GM19240 (cell line): ENCODE measurements around the gene CSRNP3.

Experiments
- DNase-seq: peaks from one replicate; pipeline ENCODE4 v3.0.0; 2011; ENCODE audit warnings: low spot score; ENCODE audit not compliant: insufficient read length

Gene CSRNP3, protein sequence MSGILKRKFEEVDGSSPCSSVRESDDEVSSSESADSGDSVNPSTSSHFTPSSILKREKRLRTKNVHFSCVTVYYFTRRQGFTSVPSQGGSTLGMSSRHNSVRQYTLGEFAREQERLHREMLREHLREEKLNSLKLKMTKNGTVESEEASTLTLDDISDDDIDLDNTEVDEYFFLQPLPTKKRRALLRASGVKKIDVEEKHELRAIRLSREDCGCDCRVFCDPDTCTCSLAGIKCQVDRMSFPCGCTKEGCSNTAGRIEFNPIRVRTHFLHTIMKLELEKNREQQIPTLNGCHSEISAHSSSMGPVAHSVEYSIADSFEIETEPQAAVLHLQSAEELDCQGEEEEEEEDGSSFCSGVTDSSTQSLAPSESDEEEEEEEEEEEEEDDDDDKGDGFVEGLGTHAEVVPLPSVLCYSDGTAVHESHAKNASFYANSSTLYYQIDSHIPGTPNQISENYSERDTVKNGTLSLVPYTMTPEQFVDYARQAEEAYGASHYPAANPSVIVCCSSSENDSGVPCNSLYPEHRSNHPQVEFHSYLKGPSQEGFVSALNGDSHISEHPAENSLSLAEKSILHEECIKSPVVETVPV

DNA sequence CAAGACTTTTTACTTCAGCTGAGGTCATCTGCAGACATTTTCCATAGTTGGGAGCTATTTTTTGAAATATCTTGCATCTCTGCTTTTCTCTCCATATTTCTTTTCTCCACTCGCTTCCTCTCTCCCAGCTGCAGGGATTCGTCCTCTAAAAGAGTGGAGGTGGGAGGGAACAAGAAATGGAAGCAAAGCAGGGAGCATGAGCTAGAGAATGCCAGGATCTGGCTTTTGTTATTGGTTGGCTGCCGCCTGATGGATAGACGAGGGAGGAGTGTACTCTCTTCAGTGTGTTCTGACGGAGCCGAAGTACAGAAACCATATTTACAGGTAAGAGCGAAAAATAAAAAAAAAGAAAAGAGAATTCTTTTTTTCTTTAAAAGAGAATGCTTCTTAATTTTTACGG, at the start of gene CSRNP3:
CSRNP3 (plus strand) TSS at position 282 of the 400 bp plus-strand sequence. CDS start 125,368 bp downstream, outside the sequence.
- no peak for DNase-seq

DNA sequence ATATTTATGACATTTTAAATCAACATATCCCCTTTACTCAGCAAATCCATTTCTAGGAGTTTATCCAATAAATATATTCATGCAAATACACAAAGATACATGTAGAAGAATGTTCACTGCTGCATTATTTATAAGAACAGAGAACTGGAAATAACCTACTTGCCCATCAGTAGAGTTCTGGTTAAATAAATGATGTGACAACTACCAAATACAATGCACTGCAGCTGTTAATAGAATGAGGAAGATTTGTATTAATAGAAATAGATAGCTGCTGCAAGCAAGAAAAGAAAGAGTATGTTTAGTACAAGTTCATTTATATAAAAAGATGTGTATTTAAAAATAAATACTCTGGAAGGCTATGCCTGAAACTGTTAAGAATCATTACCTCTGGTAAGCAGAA, 49.3 kb upstream of the CSRNP3 start:
- no peak for DNase-seq

DNA sequence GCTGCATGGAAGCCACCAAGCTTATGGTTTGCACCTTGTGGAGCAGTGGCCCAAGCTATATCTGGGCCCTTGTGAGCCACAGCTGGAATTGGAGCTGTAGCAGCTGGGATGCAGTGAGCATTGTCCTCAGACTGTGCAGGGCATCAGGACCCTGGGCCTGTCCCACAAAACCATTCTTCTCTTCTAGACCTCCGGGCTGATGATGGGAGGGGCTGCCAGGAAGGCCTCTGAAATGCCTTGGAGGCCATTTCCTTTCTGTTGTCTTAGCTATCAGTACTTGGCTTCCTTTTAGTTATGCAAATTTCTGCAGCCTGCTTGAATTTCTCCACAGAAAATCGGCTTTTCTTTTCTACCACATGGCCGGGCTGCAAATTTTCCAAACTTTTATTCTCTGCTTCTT, 46.4 kb upstream of the CSRNP3 start:
- no peak for DNase-seq

DNA sequence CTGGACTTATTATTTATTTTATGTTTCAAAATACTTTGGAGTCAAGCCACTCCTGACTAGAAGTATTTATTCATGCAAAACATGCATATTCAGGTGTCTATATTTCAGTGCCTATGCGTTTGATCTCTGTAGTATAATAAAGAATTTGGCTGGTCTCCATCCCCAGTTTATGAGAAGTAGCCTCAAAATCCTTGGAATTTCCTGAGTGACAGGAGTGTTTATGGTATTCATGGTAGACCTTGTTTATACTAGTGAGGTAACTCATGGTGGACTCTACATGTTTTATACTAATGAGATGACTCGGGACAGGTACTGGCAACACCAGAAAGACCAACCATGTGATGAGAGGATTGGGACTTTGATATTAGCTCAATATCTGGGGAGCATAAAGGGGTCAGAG, 43.9 kb upstream of the CSRNP3 start:
- no peak for DNase-seq

DNA sequence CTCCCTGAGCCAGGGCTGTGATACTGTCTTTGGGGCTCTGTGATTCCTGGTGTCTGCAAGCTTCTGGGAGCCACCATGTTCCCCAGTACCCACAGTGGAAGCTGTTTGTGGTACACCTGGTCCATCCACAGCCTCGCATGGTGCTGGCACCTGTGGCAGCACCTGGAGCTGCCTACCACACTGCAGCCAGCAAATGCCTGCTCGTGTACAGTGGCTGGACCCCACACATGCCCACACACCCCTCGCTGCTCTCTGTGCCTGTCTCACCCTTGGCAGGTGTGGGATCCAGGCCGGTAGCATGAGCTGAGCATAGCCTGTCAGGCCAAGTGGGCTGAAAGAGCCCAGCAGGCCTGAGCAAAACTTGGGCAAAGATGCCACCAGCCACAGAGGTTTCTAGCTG, 41.8 kb upstream of the CSRNP3 start:
- no peak for DNase-seq

DNA sequence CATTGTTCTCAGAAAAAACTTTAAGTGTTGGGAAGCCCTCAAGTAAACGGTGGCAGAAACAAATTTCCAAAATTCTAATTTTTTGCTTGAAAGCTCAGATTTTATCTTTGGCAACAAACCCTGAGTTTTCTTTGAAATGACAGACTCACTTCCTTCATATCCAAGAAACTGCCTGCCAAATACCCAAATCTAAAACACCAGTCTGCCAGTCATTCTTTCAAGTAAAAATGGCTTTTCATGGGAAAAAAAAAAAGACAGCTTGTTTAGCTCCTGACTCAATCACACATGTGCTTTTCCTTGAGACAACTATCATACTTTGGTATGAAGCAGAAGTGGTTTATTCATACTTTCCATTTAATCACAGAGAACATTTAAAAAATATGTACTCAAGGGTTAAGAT, 40.6 kb upstream of the CSRNP3 start:
- DNase-seq = no peak

DNA sequence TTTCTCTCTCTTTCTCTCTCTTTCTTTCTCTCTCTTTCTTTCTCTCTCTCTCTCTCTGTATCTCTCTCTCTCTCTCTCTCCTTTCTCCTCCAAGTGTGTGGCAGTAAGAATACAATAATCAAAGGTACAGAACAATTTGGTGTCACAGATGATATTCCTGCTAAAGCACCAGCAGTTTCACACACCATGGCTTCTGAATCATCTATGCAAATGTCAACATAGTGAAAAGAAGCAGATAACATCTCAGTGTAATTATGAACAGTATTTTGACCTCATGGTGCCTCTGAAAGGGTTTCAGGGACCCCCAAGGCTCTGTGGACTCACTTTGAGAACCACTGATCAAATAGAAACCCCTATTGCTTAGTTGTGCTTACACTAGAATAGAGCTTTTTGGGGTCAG, 38.5 kb upstream of the CSRNP3 start:
- no peak for DNase-seq

DNA sequence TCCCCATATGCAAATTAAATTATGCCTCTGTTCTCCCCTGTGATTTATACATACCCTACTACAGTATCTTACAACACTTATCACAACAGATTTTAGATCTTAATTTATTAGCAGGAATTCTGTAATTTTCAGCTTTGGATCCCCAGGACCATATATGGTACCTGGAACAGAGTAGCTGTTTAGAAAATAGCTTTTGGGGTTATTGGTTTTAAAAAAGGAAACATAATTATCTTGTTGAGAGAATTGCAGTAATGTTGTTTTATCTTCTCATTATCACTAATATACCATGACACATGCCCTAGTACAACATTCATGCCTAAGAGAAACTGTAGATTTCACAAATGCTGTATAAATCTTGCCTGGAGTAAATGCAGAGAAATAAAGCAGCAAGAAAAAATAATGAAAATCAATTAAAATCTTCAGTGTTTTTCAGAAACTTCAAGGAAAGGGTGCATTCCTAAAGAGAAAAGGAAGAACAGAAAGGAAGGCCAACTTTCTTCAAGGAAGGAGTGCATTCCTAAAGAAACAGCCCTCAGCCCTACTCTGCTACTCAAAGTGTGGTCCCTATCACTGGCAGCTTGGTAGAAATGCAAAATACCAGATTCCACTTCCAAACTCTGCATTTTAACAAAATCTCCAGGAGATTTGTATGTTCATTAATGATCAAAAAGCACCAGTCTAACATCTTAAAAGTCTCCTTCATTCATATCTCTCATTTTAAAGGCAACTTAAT, 37.1 kb upstream of the CSRNP3 start:
- DNase-seq = no peak

DNA sequence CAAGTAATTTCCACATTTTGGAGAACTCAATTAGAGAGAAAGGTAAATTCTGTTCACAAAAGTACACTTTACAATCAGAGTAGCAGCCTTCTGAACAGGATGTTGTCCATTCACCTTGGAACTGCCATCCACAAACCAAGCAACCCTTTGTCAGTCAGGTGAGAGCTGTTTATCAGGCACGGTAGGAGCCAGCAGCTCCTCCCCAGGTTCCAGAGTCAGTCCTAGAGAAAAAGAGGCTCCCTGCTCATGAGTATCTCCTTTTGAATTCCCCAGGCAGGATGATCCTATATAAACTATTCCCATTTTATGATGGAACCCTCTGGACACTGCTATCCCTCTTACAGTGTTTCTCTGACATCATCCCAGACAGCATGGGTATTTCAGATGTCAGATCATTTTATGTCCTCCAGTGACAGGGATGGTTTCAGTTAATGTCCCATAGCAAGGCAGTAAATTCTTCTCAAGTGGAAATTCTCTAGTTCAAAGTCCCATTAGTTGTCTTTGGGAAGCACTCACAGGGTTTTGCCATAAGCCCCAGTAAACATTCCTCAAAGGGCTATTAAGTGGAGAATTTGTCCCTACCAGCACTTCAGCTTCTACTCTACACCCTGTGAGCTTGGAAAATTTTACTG, 34.5 kb upstream of the CSRNP3 start:
- no peak for DNase-seq

DNA sequence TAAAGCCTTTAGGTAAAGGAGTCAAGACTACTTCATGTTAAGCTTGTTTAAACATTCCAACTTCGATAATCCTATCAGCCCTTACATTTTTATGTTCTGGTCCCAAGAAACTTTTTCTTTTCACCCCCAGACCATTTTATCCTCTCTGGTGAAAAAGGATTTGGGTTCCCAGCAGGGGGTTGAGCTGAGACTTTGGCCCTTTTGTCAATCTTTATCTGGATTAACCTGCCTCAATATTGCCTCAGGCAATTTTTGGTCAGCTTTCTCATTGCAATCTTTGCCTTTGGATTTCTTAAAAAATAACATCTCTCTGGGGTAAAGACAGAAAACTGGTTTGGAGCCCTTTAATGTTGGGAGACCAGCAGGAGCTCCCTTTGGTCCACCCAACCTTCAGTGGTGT, 33.9 kb upstream of the CSRNP3 start:
- DNase-seq = no peak

DNA sequence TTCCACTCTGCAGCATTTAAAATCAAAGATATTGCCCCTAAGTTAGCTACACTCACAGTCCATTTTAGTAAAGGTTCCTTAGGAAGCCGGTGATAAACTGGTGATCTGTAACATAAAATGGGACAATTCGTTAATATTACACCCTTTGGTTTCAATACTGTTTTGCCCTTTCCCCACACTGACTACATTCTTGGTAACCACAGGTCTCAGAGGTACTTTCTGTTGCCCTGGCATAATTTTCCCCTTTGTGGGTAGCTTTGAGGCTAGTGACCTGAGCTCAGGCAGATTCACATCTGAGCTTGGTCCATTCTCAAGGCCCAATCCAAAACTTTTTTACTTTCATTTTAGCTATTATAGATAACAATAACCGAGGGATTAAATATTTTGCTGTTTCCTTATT, 32.9 kb upstream of the CSRNP3 start:
- DNase-seq = no peak

DNA sequence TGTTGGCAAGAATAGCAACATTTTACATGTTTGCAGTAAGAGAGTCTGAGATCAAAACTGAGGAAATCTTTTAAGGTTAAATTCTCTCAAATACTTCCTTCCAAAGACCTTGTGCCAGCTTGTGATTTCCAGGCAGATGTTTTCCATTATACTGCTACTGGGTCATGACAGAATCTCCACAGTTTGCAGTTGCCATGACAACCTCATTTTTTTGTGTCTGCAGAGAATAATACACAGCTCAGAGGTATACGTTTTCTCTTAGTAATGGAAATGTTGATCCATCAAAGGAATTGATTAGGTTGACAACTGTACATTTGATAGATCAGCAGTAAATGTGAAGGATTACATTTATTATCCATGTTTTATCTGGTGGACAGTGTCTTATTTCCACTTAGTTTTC, 29.1 kb upstream of the CSRNP3 start:
- DNase-seq = no peak

DNA sequence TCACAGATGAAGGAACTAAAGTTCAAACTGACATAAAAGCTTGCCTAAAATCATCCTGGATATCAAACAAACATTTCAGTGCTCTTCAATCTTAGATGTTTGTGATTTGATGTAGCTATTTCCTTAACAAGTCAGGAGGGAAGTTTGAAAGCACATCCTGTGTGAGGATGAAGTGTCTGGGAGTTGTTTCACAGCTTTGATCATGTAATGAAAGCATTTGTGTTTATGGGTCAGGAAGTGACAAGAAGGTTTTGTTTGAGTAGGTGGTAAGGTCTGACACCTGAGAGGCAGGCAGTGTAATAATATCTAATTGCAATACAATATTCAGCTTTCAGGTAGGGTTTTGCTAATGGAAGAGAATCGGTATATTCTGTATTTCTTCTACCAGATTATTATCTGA, 26.0 kb upstream of the CSRNP3 start:
- DNase-seq = no peak

DNA sequence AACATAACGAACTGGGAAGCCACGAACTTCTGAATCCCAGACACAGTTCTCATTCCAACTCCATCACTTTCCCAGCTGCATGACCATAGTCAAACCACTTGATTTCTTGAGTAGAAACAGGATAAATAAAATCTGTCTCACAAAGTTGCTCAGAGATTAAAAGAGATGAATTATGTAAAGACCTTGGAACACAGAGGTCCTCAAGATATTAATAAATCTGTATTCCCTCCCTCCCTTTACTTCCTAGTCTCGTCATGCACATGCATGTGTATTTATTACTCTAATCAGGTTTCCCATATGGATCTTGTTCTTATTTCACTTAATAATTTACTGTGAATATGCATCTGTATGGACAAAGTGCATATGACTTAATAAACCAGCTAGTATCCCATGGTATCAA, 21.1 kb upstream of the CSRNP3 start:
- DNase-seq = no peak

DNA sequence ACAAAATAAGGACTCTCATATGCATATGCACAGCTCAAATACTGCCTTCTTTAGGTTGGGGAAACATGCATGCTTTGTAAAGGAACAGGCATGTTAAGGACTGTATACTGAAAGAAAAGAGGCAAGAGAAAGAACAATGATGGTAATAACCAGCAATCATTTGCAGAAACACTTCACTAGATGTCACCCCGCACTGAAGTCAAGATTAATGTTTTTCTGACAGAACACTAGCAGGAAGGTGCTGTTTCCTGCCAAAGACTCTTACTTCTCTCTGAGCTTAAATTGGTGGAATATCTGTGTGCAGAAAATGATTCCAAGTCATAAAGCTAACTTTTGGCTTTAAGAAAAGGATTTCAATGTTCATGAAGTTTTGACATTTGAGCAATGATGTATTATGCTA, 19.3 kb upstream of the CSRNP3 start:
- no peak for DNase-seq

DNA sequence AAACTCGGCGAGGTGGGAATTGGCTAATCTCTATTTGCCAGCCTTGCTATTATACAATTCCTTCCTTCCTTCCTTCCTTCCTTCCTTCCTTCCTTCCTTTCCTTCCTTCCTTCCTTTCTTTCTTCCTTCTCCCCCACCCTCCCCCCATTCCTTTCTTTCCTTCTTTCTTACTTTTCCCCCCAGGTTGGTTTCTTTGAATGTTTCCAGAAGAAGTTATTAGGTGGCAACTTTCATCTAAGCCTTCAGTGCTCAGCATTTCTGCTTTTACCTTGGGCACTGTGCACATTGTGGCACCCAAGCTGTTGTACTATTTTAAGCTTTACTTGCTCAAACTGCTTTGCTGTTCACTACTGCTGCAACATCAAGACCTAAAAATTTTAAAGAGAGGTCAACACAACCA, 17.2 kb upstream of the CSRNP3 start:
- DNase-seq = no peak

DNA sequence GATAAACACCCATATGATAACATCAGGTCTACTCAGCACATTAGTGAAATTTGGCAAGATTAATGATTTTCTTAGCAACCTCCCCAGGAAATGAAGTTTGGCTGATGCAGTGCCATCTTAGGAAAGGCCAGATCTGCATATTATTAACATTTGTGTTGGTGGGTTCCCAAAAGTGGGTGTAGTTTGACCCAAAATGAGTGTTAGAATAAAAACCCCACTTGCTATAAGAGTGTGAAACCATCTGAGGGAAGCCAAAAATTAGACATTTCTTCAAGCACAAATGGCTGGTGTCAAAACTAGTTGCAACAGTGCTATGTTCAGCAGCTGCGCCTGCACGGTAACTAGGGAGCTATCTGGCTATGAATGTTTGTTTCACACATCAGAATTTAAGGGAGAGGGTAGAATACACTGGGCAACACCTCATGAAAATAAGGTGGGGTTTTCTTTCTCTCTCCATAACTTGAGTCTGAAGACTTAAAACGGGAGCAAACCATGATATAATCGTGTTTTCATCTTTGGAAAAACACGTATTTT, 15.9 kb upstream of the CSRNP3 start:
- DNase-seq = no peak

DNA sequence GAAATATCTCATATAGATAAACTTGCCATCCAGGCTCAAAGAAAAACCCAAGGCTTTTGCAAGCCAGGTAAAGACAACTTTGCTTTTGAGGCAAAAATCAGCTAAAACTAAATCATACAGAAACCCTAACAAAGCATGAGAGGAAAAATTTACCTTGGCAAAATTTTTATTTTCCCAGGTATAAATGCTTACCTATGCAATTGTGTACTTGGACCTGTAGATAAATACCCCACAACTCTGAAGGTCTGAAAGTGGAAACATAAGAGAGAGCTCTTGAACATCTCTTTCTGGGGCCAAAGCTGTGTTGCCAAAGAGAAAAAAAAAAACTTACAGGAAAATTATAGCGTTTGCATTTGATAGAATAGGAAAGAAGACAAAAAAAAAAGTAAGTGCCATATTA, 14.6 kb upstream of the CSRNP3 start:
- no peak for DNase-seq

DNA sequence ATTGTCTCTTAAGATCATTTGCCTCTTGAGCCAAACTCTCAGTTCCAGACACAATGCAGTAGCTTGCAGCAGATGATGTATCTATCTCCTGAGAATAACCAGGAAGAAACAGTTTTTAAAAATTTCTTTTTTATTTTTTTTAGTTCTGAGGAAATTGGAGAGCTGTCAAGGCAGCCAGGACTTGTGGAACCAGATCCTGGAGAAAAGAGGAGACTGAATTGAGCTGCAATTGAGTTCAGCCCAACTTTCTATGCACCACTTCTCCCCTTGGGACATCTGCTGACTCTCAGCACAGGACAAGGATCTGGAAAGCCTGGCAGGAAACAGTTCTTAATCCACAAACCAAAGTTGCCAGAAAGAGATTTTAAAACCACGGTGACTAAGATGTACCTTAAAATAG, 13.5 kb upstream of the CSRNP3 start:
- DNase-seq = no peak

DNA sequence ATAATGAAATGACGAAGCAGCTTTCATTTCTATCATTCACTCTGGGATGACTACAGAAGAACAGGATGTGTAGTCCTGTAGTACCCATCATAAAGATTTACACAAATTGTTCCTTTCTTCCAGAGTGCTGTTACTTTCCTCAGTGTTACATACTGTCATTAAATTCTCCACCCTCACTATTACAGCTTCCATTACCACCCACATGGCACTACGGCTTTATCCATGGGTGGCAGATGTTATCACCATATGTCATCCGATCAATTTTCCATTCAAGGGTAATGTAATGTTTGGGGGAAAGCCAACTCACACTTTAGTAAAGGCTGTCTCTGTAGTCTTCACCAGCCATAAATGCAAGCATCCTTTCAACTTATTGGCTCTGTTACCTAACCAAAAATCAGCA, 7.1 kb upstream of the CSRNP3 start:
- no peak for DNase-seq

DNA sequence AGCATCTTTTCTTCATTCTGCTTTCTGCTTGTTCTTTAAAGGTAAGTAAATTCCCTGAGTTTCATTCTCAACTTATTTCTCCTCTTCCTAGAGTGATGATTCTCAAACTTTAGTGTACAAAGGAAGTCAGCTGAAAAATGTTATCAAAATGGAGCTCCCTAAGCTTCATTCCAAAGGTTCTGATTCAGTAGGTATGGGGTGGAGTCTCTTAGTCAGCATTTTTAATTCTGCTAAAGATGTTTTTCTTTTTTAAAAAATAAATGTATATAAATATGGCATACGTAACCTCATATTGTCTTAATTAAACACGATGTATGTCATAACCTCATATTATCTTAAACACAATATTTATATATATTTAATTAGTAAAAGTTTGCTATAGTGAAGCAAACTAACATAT, 3.1 kb upstream of the CSRNP3 start:
- no peak for DNase-seq

DNA sequence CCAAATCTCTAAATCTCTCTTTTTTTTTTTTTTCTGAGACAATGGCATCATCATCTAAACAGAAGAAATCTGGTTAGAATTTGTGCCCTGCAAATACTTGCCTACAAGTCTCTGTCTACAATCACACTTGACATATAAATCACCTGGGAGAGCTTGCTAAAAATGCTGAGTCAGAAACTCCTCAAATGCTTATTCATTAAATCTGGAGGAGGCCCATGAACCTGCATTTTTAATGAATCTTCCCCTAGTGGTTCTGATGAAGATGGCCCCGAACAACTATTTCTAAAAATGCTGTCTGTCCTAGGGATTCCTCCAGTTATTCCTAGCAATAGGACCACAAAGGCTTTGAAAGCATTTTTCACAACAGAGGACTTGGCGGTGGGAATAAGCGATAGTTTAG, 1.6 kb upstream of the CSRNP3 start:
- no peak for DNase-seq
